PC-9 (cell line): ENCODE results near the gene MTCL1. TPM values are rescaled to one million over a fixed set of nuclear protein-coding genes. Genes with fewer than 3 reads are reported as not detected.

Source experiments
- BruUV-seq: library from RNA; stranded (reverse); fragments of 400-500 nt; replicated peaks from 2 replicates; lab custom pipeline; 2021; lab: Mats Ljungman, UMichigan
- CTCF ChIA-PET: fragments of 300-600 bp; sonication (Branson Sonifier 250); formaldehyde crosslinking; loops from one replicate; lab custom pipeline; 2022; ENCODE audit warnings: antibody characterized with exemption; lab: Charles Lee
- POLR2A ChIA-PET: fragments of 300-600 bp; sonication (Branson Sonifier 250); formaldehyde crosslinking; loops from one replicate; lab custom pipeline; 2022; ENCODE audit warnings: antibody characterized with exemption; ENCODE audit not compliant: unreplicated experiment; lab: Charles Lee
- DNase-seq, 2 experiments: peaks; one replicate each; pipeline versions ENCODE4 v3.0.0 to v3.0.0-alpha.2; 2015 to 2022; ENCODE audit warnings: mixed read lengths in 1 of 2
- H2AFZ ChIP-seq: fragments of 200-600 bp; sonication (generic); 2 replicates; pipeline ENCODE4 v1.8.1; 2017; ENCODE audit warnings: antibody characterized with exemption
- H3F3A ChIP-seq: fragments of 200-600 bp; sonication (generic); 2 replicates; pipeline ENCODE4 v1.8.1; 2017; ENCODE audit warnings: antibody characterized with exemption, mild to moderate bottlenecking, low read depth; ENCODE audit not compliant: insufficient read depth
- H3K27ac ChIP-seq: fragments of 200-600 bp; sonication (generic); 2 replicates; pipeline ENCODE4 v1.6.1; 2016; ENCODE audit warnings: mixed run types
- H3K27me3 ChIP-seq: fragments of 200-600 bp; sonication (generic); 2 replicates; pipeline ENCODE4 v1.6.1; 2016; ENCODE audit warnings: low read depth, mixed run types; ENCODE audit not compliant: insufficient read depth
- H3K36me3 ChIP-seq: fragments of 200-600 bp; sonication (generic); 2 replicates; pipeline ENCODE4 v1.6.1; 2016; ENCODE audit warnings: low read depth, mixed run types
- H3K4me1 ChIP-seq: fragments of 200-600 bp; sonication (generic); replicated peaks from 2 replicates; pipeline ENCODE4 v1.6.1; 2016; ENCODE audit warnings: mixed run types; ENCODE audit not compliant: insufficient read depth
- H3K4me2 ChIP-seq: fragments of 200-600 bp; sonication (generic); 2 replicates; pipeline ENCODE4 v1.6.1; 2017; ENCODE audit warnings: mixed run types
- H3K4me3 ChIP-seq: fragments of 200-600 bp; sonication (generic); 2 replicates; pipeline ENCODE4 v1.6.1; 2016; ENCODE audit warnings: mixed run types
- H3K79me2 ChIP-seq: fragments of 200-600 bp; sonication (generic); 2 replicates; pipeline ENCODE4 v1.6.1; 2017; ENCODE audit warnings: low read depth, mixed run types
- H3K9me2 ChIP-seq: fragments of 200-600 bp; sonication (generic); 2 replicates; pipeline ENCODE4 v1.8.1; 2017; ENCODE audit warnings: mild to moderate bottlenecking; ENCODE audit not compliant: insufficient read depth
- H3K9me3 ChIP-seq: fragments of 200-600 bp; sonication (generic); 2 replicates; pipeline ENCODE4 v1.8.1; 2016; ENCODE audit warnings: low read depth; ENCODE audit not compliant: insufficient read depth
- H4K20me1 ChIP-seq: fragments of 200-600 bp; sonication (generic); 2 replicates; pipeline ENCODE4 v1.8.1; 2017; ENCODE audit not compliant: insufficient read depth
- EZH2 ChIP-seq: fragments of 200-600 bp; sonication (generic); IDR thresholded peaks from 2 replicates; pipeline ENCODE4 v1.8.0; 2017; ENCODE audit warnings: antibody characterized with exemption, low read depth
- intact Hi-C: fragments of 100-400 bp; cut with micrococcal nuclease; formaldehyde crosslinking; loops from one replicate; pipeline ENCODE4 v1.10.0; 2022; ENCODE audit not compliant: unreplicated experiment
- total RNA-seq: library from RNA; stranded (reverse); gene quantifications from 2 replicates; pipeline ENCODE4 v1.2.3, GENCODE V29; 2021
- TF ChIP-seq, protein P1 (sequence below): fragments of 200-600 bp; sonication (generic); conservative IDR thresholded peaks from 2 replicates; pipeline ENCODE4 v1.6.1; 2017; ENCODE audit warnings: mixed run types, antibody characterized with exemption, mild to moderate bottlenecking, moderate library complexity

MTCL1 gene
- total RNA-seq, 1 experiment from 2014 or later = 29.6 TPM

DNA sequence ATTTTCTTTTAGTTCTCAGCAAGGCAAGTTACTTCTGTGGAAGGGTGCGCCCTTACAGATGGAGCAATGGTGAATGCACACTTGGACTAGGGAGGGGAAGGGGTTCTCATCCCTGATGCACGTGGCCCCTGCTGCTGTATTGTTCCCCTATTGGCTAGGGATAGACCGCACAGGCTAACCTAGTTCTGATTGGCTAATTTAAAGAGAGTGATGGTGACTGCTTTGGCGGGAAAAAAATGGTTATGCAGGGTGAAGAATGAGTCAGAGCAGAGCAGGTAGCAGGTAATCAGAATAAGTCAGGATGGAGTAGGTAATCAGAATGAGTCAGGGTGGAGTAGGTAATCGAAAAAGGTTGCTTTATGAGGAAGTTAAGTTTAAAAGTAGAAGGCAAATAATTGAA, 171.5 kb downstream of the MTCL1 start:
- H3K4me1 ChIP-seq = peaks cover 8% of the 10 kb centered on the region; the same call in 1 of the 2 replicates
- H3K36me3 ChIP-seq = no peaks in the 10 kb centered on the region
- H3K27me3 ChIP-seq = no peaks in the 10 kb centered on the region
- ChIA-PET CTCF (no interaction called here), POLR2A (no interaction called here)
- no peaks in the 10 kb centered on the region for H4K20me1 ChIP-seq
- H3K4me2 ChIP-seq = no peak overlapping the region
- H3K9me2 ChIP-seq = no peaks in the 10 kb centered on the region
- peak in 1 of 2 experiments; percentile 52 for DNase-seq
- H3K9me3 ChIP-seq = no peaks in the 10 kb centered on the region; the same call in 1 of the 2 replicates
- intact Hi-C loops = no loop called here
- H3K4me3 ChIP-seq = no peak overlapping the region
- H2AFZ ChIP-seq = no peak overlapping the region
- no peak for TF ChIP-seq EZH2
- TF ChIP-seq, protein P1, sequence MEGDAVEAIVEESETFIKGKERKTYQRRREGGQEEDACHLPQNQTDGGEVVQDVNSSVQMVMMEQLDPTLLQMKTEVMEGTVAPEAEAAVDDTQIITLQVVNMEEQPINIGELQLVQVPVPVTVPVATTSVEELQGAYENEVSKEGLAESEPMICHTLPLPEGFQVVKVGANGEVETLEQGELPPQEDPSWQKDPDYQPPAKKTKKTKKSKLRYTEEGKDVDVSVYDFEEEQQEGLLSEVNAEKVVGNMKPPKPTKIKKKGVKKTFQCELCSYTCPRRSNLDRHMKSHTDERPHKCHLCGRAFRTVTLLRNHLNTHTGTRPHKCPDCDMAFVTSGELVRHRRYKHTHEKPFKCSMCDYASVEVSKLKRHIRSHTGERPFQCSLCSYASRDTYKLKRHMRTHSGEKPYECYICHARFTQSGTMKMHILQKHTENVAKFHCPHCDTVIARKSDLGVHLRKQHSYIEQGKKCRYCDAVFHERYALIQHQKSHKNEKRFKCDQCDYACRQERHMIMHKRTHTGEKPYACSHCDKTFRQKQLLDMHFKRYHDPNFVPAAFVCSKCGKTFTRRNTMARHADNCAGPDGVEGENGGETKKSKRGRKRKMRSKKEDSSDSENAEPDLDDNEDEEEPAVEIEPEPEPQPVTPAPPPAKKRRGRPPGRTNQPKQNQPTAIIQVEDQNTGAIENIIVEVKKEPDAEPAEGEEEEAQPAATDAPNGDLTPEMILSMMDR = no peak
- no TSS peak for BruUV-seq
- H3F3A ChIP-seq = no peaks in the 10 kb centered on the region
- no peaks in the 10 kb centered on the region for H3K79me2 ChIP-seq
- no peak overlapping the region for H3K27ac ChIP-seq

DNA sequence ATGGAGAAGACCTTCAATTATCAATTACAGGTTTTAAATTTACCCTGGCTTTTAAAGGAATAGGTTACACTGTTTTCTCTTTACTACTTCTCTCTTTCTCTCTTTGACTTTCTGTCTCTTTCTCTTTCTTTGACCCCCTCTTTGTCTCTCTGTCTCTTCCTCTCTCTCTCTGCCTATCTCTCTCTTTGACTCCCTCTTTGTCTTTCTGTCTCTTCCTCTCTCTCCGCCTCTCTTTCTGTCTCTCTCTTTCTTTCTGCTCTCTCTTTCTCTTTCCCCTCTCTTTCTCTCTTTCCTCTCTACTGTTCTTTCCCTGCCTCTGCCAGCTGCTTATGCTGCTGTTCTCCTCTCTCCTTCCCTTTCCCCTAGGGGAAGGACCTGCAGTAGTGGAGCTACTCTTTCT, 175.7 kb downstream of the MTCL1 start:
- ChIA-PET CTCF (no interaction called here), POLR2A (no interaction called here)
- Histone ChIP-seq H3K27ac (no peak overlapping the region), H3K4me2 (no peak overlapping the region), H3K9me2 (no peaks in the 10 kb centered on the region), H3K36me3 (no peaks in the 10 kb centered on the region), H3K9me3 (no peaks in the 10 kb centered on the region; the same call in 1 of the 2 replicates), H3K4me3 (no peak overlapping the region), H3K79me2 (no peaks in the 10 kb centered on the region), H3K27me3 (no peaks in the 10 kb centered on the region), H2AFZ (no peak overlapping the region), H3K4me1 (peaks cover 8% of the 10 kb centered on the region; the same call in 1 of the 2 replicates), H3F3A (no peaks in the 10 kb centered on the region), H4K20me1 (no peaks in the 10 kb centered on the region)
- no peak for DNase-seq
- TF ChIP-seq, protein P1 = no peak
- no peak for TF ChIP-seq EZH2
- intact Hi-C loops = no loop called here
- no TSS peak for BruUV-seq

Other genes with a start within 250 kb of the MTCL1 start
- gene RAB12, start 96.1 kb upstream of the MTCL1 start, total RNA-seq = 60.1 and 79.4 TPM in 2 replicates